AG09309 (cell line): ENCODE measurements around the gene DRAXIN.

Experiments
- DNase-seq: peaks from one replicate; pipeline ENCODE4 v3.0.0-alpha.2; 2010; ENCODE audit warnings: low read depth
- H3K4me3 ChIP-seq: 2 replicates; pipeline ENCODE4 v1.5.1; 2011; ENCODE audit warnings: mild to moderate bottlenecking, low read depth, low read length, moderate library complexity; ENCODE audit not compliant: control insufficient read depth
- TF ChIP-seq, protein P1 (sequence below): IDR thresholded peaks from 2 replicates; pipeline ENCODE4 v1.5.1; 2011; ENCODE audit warnings: mild to moderate bottlenecking, low read depth, low read length, inconsistent platforms; ENCODE audit not compliant: insufficient read depth, control insufficient read depth; ENCODE audit errors: missing control alignments

Gene DRAXIN

DNA sequence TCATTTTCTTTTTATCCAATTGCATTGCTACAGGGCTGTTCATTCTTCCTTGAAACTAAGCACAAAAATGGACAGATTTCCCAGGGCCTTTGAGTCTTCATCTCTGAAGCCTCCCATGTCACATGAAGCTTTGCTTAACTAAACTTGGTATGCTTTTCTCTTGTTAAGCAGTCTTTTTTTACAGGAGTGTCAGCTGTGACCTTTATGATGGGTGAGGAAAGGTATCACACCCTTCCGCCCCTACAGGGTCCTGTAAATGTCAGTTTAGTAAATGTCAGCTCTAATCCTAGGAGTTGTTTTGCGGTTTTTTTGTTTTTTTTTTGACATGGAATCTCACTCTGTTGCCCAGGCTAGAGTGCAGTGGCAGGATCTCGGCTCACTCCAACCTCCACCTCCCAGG, 41.8 kb downstream of the DRAXIN start:
- H3K4me3 ChIP-seq, result no peak overlapping the region
- TF ChIP-seq, protein P1, sequence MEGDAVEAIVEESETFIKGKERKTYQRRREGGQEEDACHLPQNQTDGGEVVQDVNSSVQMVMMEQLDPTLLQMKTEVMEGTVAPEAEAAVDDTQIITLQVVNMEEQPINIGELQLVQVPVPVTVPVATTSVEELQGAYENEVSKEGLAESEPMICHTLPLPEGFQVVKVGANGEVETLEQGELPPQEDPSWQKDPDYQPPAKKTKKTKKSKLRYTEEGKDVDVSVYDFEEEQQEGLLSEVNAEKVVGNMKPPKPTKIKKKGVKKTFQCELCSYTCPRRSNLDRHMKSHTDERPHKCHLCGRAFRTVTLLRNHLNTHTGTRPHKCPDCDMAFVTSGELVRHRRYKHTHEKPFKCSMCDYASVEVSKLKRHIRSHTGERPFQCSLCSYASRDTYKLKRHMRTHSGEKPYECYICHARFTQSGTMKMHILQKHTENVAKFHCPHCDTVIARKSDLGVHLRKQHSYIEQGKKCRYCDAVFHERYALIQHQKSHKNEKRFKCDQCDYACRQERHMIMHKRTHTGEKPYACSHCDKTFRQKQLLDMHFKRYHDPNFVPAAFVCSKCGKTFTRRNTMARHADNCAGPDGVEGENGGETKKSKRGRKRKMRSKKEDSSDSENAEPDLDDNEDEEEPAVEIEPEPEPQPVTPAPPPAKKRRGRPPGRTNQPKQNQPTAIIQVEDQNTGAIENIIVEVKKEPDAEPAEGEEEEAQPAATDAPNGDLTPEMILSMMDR, result no peak
- DNase-seq, result no peak

DNA sequence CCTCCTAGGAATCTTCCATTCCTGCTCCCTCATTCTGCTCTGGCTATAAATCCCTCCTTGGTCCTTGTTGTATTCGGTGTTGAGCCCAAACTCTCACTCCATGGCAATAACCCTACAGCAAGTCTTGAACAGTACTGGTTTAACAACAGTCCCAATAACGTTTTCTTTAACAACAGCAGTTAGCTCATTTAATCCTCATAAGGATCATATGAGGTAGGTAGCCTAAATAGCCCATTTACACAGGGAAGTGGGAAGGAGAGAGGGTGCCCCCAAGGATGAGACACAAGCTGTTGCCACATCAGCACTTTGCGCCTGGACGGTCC, 44.0 kb downstream of the DRAXIN start:
- H3K4me3 ChIP-seq, result peak overlapping the region; percentile 74
- no peak for DNase-seq
- TF ChIP-seq, protein P1, result no peak

DNA sequence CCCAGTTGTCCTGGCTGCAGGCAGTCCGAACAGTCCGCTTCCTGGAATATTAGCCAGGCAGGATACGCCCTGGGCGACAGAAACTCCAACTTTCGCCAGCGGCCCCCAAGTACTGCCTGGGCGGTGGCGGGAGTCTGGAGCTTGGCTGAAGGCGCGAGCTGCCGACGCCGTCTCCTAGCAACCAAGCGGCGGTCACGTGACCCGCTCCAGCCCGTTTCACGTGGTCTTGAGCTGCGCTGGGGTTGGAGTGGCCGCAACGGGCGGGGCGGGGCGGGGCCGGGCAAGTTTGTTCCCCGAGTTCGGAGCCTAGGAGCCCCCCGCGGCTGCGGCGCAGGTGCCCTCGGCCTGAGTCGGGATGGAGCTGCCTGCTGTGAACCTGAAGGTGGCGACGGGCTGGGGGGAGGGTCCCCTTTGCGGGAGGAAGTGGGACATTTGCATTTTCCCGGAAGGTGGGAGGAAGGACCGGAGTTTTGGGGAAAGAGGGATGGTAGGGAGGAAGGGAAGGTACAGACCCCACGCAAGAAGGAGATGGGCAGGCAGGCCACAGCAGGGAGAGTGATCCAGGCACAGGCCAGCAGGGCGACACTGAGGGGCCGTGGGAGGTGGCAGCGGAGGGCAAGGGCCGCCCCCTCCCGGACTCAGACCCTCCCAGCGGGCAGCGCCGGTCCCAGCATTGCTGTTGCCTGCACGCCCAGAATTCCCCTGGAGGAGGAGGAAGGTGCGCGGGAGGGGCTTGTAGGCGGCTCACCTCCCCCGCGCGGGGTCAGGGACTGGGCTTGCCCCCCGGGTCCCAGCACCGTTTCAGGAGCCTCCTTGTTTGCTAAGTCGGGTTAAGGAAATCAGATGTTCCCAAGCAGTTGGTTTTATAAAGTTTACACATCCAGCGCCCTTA, 44.6 kb downstream of the DRAXIN start, which contains the start of gene AGTRAP:
TSS of gene AGTRAP (plus strand) at position 283 of the 892 bp plus-strand sequence. CDS start at position 356, 73 bp downstream.
- peak; percentile 43 for DNase-seq
- peak within 1 kb of the TSS; percentile 74 for H3K4me3 ChIP-seq
- TF ChIP-seq, protein P1, result peak; percentile 2

DNA sequence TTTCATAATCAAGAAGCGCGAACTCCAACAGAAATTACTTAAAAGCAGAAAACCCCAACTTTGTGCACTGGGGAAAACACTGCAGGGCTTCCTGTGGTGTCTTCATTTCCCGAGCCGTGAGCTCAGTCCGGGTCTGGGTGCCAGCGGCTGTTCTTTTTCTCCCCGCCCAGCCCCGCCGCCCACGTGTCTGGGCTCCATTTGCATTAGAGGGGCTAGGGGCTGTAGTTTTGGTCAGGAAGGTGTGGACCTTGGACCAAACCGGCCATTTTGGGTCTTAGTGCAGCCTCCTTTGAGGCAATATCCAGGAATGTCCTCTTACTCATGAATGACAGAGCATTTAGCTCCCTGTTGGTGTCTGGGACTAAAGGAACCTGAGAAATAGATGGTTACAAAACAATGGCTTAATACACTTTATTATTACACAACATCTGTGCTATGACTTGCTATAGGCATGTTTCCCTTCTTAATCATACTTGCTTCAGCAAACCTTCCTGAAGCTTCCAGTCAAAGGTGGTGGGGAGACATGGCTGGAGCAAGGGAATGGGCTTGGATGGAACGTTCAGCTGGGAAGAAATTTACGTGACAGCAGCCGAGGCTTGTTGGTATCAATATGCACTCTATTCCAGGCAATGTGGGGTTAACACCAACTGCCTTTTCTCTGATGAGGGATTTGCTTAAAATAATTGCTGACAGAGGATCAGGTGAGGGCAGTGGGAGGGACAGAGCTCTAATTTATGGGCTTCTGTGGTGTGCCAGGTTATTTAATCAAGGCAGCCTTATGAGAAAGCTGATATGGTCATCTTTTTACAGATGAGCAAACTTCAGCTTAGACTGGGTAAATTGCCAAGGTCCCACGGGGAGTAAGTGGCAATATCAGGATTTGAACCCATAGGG, 45.5 kb downstream of the DRAXIN start:
- DNase-seq, result peak; percentile 67
- peak overlapping the region; percentile 74 for H3K4me3 ChIP-seq
- TF ChIP-seq, protein P1, result no peak

DNA sequence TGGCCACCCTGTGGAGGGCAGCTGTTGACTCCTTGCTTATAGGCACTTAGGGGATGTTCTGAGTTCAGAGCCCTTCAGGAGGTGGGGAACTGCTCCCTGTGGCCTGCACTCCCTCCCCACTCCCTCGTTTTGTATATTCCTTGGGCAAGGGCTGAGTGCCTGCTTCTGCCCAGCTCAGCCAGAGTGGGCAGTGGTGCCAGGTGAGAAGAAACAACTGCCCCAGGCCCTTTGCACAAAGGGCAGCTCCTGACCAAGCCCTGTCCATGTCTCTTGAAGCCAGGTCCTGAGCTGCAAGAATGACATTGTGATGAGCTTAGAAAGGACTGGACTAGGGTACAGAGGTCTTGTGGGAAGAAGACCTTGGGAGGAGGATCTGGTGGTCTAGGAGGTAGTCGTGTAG, 46.6 kb downstream of the DRAXIN start:
- H3K4me3 ChIP-seq, result no peak overlapping the region
- DNase-seq, result no peak
- TF ChIP-seq, protein P1, result no peak

DNA sequence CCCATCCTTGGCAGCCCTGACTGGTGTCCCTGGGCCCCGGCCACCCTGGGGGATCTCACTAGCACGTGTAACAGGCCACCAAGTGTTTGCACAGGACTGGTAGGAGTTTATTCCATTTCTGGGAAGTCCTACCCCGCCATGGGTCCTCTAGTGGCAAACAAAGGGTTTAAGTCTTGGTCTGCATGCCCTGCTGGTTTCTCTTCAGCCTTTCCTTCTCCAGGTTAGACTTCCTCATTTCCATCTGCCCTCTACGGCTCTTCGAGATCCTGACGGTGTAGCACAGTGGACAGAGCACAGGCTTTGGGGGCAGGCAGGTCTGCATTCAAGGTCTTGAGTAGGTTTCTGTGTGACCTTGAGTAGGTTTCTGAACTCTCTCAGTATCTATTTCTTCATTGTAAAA, 47.3 kb downstream of the DRAXIN start:
- TF ChIP-seq, protein P1, result no peak
- no peak for DNase-seq
- no peak overlapping the region for H3K4me3 ChIP-seq
